NCI-H510A treated with DMSO at 0.1 percent for 48 hours (cell line): ENCODE measurements around the gene NSMF.
"Not testable (repeated sequence)": the region's sequence is repeated elsewhere in the genome, so short reads cannot be mapped to it uniquely, and the experiment has no call there.

Experiments used
- DNase-seq: peaks from one replicate; lab custom pipeline; 2025; lab: John Stamatoyannopoulos, UW

NSMF gene

GRCh38 chr9:137412431-137412830 lies 46.7 kb downstream of the NSMF start:
- DNase-seq, result no peak

- DNase-seq, result no peak
These were observed 47.3 kb downstream of the NSMF start for GRCh38 chr9:137411645-137412380.

GRCh38 chr9:137411260-137411644 lies 47.9 kb downstream of the NSMF start:
- DNase-seq, result no peak

- DNase-seq, result no peak
These were observed 48.3 kb downstream of the NSMF start for GRCh38 chr9:137410891-137411249.

- DNase-seq, result not testable (repeated sequence)
These were observed 48.8 kb downstream of the NSMF start for GRCh38 chr9:137410236-137410890.

- DNase-seq, result no peak
These were observed 49.6 kb downstream of the NSMF start for GRCh38 chr9:137409515-137409914.

- no peak for DNase-seq
These were observed 50.3 kb downstream of the NSMF start for GRCh38 chr9:137408651-137409405.

GRCh38 chr9:137407590-137408300 lies 51.4 kb downstream of the NSMF start:
- DNase-seq, result no peak

GRCh38 chr9:137406876-137407589 lies 52.1 kb downstream of the NSMF start:
- peak; percentile 43 for DNase-seq

- DNase-seq, result no peak
These were observed 52.9 kb downstream of the NSMF start for GRCh38 chr9:137406085-137406760.

- no peak for DNase-seq
These were observed 53.5 kb downstream of the NSMF start for GRCh38 chr9:137405677-137406081.

GRCh38 chr9:137404961-137405567 lies 54.1 kb downstream of the NSMF start:
- DNase-seq, result no peak

GRCh38 chr9:137403269-137403668 lies 55.9 kb downstream of the NSMF start:
- no peak for DNase-seq

GRCh38 chr9:137402746-137403145 lies 56.4 kb downstream of the NSMF start:
- DNase-seq, result no peak

GRCh38 chr9:137398561-137399468 lies 60.3 kb downstream of the NSMF start:
- no peak for DNase-seq

- DNase-seq, result no peak
These were observed 61.3 kb downstream of the NSMF start for GRCh38 chr9:137397675-137398423.
